Measurements from ENCODE around the gene CORO7. TPM values are rescaled to one million over a fixed set of nuclear protein-coding genes. Genes with fewer than 3 reads are reported as not detected.

The CORO7 gene
- total and polyA plus RNA-seq, 9 of the 15 experiments (the other 6 are each of a cell fraction or from before 2014, with no cell fraction given), result 0.45 to 77.2 (median 18.7) TPM

- no peak for TF ChIP-seq NR4A1 (CRISPR knock-in tag; IDR thresholded peaks at IDR 0.05)
- TF ChIP-seq NR4A1 (tag; IDR thresholded peaks at IDR 0.05), result no peak
- TF ChIP-seq, protein P1, sequence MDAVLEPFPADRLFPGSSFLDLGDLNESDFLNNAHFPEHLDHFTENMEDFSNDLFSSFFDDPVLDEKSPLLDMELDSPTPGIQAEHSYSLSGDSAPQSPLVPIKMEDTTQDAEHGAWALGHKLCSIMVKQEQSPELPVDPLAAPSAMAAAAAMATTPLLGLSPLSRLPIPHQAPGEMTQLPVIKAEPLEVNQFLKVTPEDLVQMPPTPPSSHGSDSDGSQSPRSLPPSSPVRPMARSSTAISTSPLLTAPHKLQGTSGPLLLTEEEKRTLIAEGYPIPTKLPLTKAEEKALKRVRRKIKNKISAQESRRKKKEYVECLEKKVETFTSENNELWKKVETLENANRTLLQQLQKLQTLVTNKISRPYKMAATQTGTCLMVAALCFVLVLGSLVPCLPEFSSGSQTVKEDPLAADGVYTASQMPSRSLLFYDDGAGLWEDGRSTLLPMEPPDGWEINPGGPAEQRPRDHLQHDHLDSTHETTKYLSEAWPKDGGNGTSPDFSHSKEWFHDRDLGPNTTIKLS (IDR thresholded peaks at IDR 0.05; ENCODE audit: borderline replicate concordance, low read depth), result peak; percentile 61; the same call in 1 of the 2 replicates
- TF ChIP-seq ZMIZ1 (IDR thresholded peaks at IDR 0.05; ENCODE audit: low read depth in 2 of 2, low read length in 2 of 2), result no peak
- no peak for TF ChIP-seq PPARD (CRISPR knock-in tag; IDR thresholded peaks at IDR 0.05)
- 0 out of 2 replicates have a peak, but pooled peaks have one; percentile 57 for TF ChIP-seq GTF2F1 (IDR thresholded peaks at IDR 0.05; ENCODE audit: low read depth, low read length)
- no peak for TF ChIP-seq ZFPM2 (CRISPR knock-in tag; IDR thresholded peaks at IDR 0.05)
- no peak for TF ChIP-seq ERF (CRISPR knock-in tag; IDR thresholded peaks at IDR 0.05)
- peak; percentile 50 for TF ChIP-seq BHLHE40 (IDR thresholded peaks at IDR 0.05; ENCODE audit: low read length)
- TF ChIP-seq CC2D1A (IDR thresholded peaks at IDR 0.05), result no peak
- TF ChIP-seq, protein P2, sequence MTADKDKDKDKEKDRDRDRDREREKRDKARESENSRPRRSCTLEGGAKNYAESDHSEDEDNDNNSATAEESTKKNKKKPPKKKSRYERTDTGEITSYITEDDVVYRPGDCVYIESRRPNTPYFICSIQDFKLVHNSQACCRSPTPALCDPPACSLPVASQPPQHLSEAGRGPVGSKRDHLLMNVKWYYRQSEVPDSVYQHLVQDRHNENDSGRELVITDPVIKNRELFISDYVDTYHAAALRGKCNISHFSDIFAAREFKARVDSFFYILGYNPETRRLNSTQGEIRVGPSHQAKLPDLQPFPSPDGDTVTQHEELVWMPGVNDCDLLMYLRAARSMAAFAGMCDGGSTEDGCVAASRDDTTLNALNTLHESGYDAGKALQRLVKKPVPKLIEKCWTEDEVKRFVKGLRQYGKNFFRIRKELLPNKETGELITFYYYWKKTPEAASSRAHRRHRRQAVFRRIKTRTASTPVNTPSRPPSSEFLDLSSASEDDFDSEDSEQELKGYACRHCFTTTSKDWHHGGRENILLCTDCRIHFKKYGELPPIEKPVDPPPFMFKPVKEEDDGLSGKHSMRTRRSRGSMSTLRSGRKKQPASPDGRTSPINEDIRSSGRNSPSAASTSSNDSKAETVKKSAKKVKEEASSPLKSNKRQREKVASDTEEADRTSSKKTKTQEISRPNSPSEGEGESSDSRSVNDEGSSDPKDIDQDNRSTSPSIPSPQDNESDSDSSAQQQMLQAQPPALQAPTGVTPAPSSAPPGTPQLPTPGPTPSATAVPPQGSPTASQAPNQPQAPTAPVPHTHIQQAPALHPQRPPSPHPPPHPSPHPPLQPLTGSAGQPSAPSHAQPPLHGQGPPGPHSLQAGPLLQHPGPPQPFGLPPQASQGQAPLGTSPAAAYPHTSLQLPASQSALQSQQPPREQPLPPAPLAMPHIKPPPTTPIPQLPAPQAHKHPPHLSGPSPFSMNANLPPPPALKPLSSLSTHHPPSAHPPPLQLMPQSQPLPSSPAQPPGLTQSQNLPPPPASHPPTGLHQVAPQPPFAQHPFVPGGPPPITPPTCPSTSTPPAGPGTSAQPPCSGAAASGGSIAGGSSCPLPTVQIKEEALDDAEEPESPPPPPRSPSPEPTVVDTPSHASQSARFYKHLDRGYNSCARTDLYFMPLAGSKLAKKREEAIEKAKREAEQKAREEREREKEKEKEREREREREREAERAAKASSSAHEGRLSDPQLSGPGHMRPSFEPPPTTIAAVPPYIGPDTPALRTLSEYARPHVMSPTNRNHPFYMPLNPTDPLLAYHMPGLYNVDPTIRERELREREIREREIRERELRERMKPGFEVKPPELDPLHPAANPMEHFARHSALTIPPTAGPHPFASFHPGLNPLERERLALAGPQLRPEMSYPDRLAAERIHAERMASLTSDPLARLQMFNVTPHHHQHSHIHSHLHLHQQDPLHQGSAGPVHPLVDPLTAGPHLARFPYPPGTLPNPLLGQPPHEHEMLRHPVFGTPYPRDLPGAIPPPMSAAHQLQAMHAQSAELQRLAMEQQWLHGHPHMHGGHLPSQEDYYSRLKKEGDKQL (CRISPR knock-in tag; IDR thresholded peaks at IDR 0.05; ENCODE audit: borderline replicate concordance), result no peak
- TF ChIP-seq, protein P3, sequence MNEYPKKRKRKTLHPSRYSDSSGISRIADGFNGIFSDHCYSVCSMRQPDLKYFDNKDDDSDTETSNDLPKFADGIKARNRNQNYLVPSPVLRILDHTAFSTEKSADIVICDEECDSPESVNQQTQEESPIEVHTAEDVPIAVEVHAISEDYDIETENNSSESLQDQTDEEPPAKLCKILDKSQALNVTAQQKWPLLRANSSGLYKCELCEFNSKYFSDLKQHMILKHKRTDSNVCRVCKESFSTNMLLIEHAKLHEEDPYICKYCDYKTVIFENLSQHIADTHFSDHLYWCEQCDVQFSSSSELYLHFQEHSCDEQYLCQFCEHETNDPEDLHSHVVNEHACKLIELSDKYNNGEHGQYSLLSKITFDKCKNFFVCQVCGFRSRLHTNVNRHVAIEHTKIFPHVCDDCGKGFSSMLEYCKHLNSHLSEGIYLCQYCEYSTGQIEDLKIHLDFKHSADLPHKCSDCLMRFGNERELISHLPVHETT (CRISPR knock-in tag; conservative IDR thresholded peaks at IDR 0.05 in 1 of 2, IDR thresholded peaks at IDR 0.05 in 1 of 2), result peak in 1 of 2 experiments; percentile 58; a peak in 1 of 4 replicates
- TF ChIP-seq MAX (CRISPR knock-in tag; IDR thresholded peaks at IDR 0.05), result peak; percentile 72
- TF ChIP-seq SETDB1 (IDR thresholded peaks at IDR 0.05; ENCODE audit: low read length), result no peak
These were observed 17.8 kb upstream of the CORO7 start (continued) for GRCh38 chr16:4433914-4434787.

Data from K562 (cell line).